GM18520 (cell line): Measurements from ENCODE around the gene POMP.
A peak's percentile ranks its signal among the peaks of the same experiment; 100 is the strongest.
"Not testable (repeated sequence)": the region's sequence is repeated elsewhere in the genome, so short reads cannot be mapped to it uniquely, and the experiment has no call there.

ENCODE experiments used
- ATAC-seq: cut with Tn5 transposase; IDR thresholded peaks from one replicate; pipeline ENCODE4 v1.9.1; 2021; ENCODE audit not compliant: unreplicated experiment

The POMP gene

GRCh38 chr13:28685892-28686291 lies 27.0 kb downstream of the POMP start:
- no peak for ATAC-seq

- ATAC-seq, result not testable (repeated sequence)
Observed at GRCh38 chr13:28693605-28694491, 34.9 kb downstream of the POMP start.

GRCh38 chr13:28697441-28697840 lies 38.5 kb downstream of the POMP start:
- ATAC-seq, result no peak

- no peak for ATAC-seq
Observed at GRCh38 chr13:28699246-28699645, 40.3 kb downstream of the POMP start.

- no peak for ATAC-seq
Observed at GRCh38 chr13:28704282-28704681, 45.4 kb downstream of the POMP start.

- no peak for ATAC-seq
Observed at GRCh38 chr13:28704919-28705318, 46.0 kb downstream of the POMP start.

- ATAC-seq, result no peak
Observed at GRCh38 chr13:28705461-28706083, 46.6 kb downstream of the POMP start.

GRCh38 chr13:28707629-28708427 lies 48.9 kb downstream of the POMP start:
- ATAC-seq, result peak; percentile 95

- ATAC-seq, result no peak
Observed at GRCh38 chr13:28710161-28710560, 51.2 kb downstream of the POMP start.

- no peak for ATAC-seq
Observed at GRCh38 chr13:28714651-28715050, 55.7 kb downstream of the POMP start.

GRCh38 chr13:28716511-28716910 lies 57.6 kb downstream of the POMP start:
- ATAC-seq, result no peak

GRCh38 chr13:28717170-28717569 lies 58.2 kb downstream of the POMP start:
- no peak for ATAC-seq

- no peak for ATAC-seq
Observed at GRCh38 chr13:28718196-28718542, 59.2 kb downstream of the POMP start.

- ATAC-seq, result peak; percentile 95
Observed at GRCh38 chr13:28718543-28719226, 59.8 kb downstream of the POMP start, which contains the start of gene SLC46A3. SLC46A3 (minus strand) TSS chr13:28718970; CDS start chr13:28717998, 972 bp downstream.

GRCh38 chr13:28719227-28720055 lies 60.5 kb downstream of the POMP start:
- ATAC-seq, result no peak

- ATAC-seq, result no peak
Observed at GRCh38 chr13:28723806-28724205, 64.9 kb downstream of the POMP start.

- ATAC-seq, result no peak
Observed at GRCh38 chr13:28725046-28725610, 66.2 kb downstream of the POMP start.
